H9 (cell line): Measurements from ENCODE around the gene RNGTT. TPM values are rescaled to one million over a fixed set of nuclear protein-coding genes. Genes with fewer than 3 reads are reported as not detected.
A peak's percentile ranks its signal among the peaks of the same experiment; 100 is the strongest.
"Not testable (repeated sequence)": the region's sequence is repeated elsewhere in the genome, so short reads cannot be mapped to it uniquely, and the experiment has no call there.

Experiments
- DNase-seq: peaks from one replicate; pipeline ENCODE4 v3.0.0-alpha.2; 2017
- H2AFZ ChIP-seq: one replicate; pipeline ENCODE4 v1.6.1; 2013; ENCODE audit warnings: mild to moderate bottlenecking, low read length, control low read depth, moderate library complexity
- H2AK5ac ChIP-seq: 2 replicates; pipeline ENCODE4 v1.6.1; 2013; ENCODE audit warnings: low read length, control low read depth, mixed read lengths; ENCODE audit not compliant: insufficient read length
- H2BK120ac ChIP-seq: one replicate; pipeline ENCODE4 v1.6.1; 2013; ENCODE audit warnings: low read depth, mild to moderate bottlenecking, low read length, control low read depth, inconsistent platforms; ENCODE audit not compliant: poor library complexity, severe bottlenecking
- H2BK12ac ChIP-seq: 2 replicates; pipeline ENCODE4 v1.6.1; 2013; ENCODE audit warnings: low read length, control low read depth, mixed read lengths, low read depth; ENCODE audit not compliant: insufficient read length
- H2BK15ac ChIP-seq: 2 replicates; pipeline ENCODE4 v1.6.1; 2013; ENCODE audit warnings: low read depth, low read length, control low read depth
- H2BK20ac ChIP-seq: one replicate; pipeline ENCODE4 v1.6.1; 2013; ENCODE audit warnings: low read depth, mild to moderate bottlenecking, low read length, control low read depth, inconsistent platforms; ENCODE audit not compliant: poor library complexity, severe bottlenecking
- H2BK5ac ChIP-seq: 2 replicates; pipeline ENCODE4 v1.6.1; 2013; ENCODE audit warnings: low read length, control low read depth, mixed read lengths; ENCODE audit not compliant: insufficient read length
- H3K14ac ChIP-seq: 2 replicates; pipeline ENCODE4 v1.6.1; 2013; ENCODE audit warnings: low read length, control low read depth; ENCODE audit not compliant: insufficient read depth
- H3K18ac ChIP-seq: 2 replicates; pipeline ENCODE4 v1.6.1; 2013; ENCODE audit warnings: low read depth, mild to moderate bottlenecking, mixed read lengths, low read length, control low read depth; ENCODE audit not compliant: insufficient read length
- H3K23ac ChIP-seq: 2 replicates; pipeline ENCODE4 v1.6.1; 2013; ENCODE audit warnings: low read length, control low read depth, mixed read lengths, low read depth; ENCODE audit not compliant: insufficient read length
- H3K23me2 ChIP-seq: 2 replicates; pipeline ENCODE4 v1.6.1; 2013; ENCODE audit warnings: low read depth, mild to moderate bottlenecking, mixed read lengths, low read length, control low read depth; ENCODE audit not compliant: insufficient read length, poor library complexity, severe bottlenecking
- H3K27ac ChIP-seq: 2 replicates; pipeline ENCODE4 v1.5.1; 2013; ENCODE audit warnings: low read length, control low read depth, mixed read lengths, low read depth; ENCODE audit not compliant: insufficient read length
- H3K27me3 ChIP-seq: 2 replicates; pipeline ENCODE4 v1.6.1; 2013; ENCODE audit warnings: low read length, control low read depth, inconsistent platforms; ENCODE audit not compliant: insufficient read depth
- H3K4ac ChIP-seq: 2 replicates; pipeline ENCODE4 v1.6.1; 2013; ENCODE audit warnings: low read depth, mild to moderate bottlenecking, control low read depth, inconsistent platforms, low read length, moderate library complexity
- H3K4me1 ChIP-seq: 2 replicates; pipeline ENCODE4 v1.6.1; 2013; ENCODE audit warnings: low read length, control low read depth, inconsistent platforms; ENCODE audit not compliant: insufficient read depth
- H3K4me2 ChIP-seq: 2 replicates; pipeline ENCODE4 v1.6.1; 2013; ENCODE audit warnings: low read length, control low read depth, mixed read lengths; ENCODE audit not compliant: insufficient read length, insufficient read depth
- H3K56ac ChIP-seq: 2 replicates; pipeline ENCODE4 v1.6.1; 2013; ENCODE audit warnings: low read depth, mild to moderate bottlenecking, mixed read lengths, low read length, control low read depth; ENCODE audit not compliant: insufficient read length
- H3K79me1 ChIP-seq: 2 replicates; pipeline ENCODE4 v1.6.1; 2013; ENCODE audit warnings: low read depth, mild to moderate bottlenecking, moderate library complexity, low read length, control low read depth, inconsistent platforms; ENCODE audit not compliant: insufficient read depth, poor library complexity, severe bottlenecking
- H3K79me2 ChIP-seq: 2 replicates; pipeline ENCODE4 v1.6.1; 2013; ENCODE audit warnings: low read length, control low read depth, inconsistent platforms; ENCODE audit not compliant: insufficient read depth
- H3K9ac ChIP-seq: 2 replicates; pipeline ENCODE4 v1.6.1; 2013; ENCODE audit warnings: low read length, control low read depth, mixed read lengths; ENCODE audit not compliant: insufficient read length; ENCODE audit errors: extremely low read depth
- H3K9me3 ChIP-seq: one replicate; pipeline ENCODE4 v1.6.1; 2013; ENCODE audit warnings: low read depth, low read length, inconsistent platforms; ENCODE audit not compliant: control insufficient read depth
- H3T11ph ChIP-seq: one replicate; pipeline ENCODE4 v1.6.1; 2013; ENCODE audit warnings: mild to moderate bottlenecking, low read length, control low read depth, inconsistent platforms
- H4K20me1 ChIP-seq: one replicate; pipeline ENCODE4 v1.6.1; 2013; ENCODE audit not compliant: control insufficient read depth, insufficient read length, insufficient read depth
- H4K5ac ChIP-seq: 2 replicates; pipeline ENCODE4 v1.6.1; 2013; ENCODE audit warnings: low read depth, mild to moderate bottlenecking, mixed read lengths, low read length, control low read depth; ENCODE audit not compliant: insufficient read length
- H4K8ac ChIP-seq: replicated peaks from 2 replicates; pipeline ENCODE4 v1.6.1; 2013; ENCODE audit warnings: low read length, control low read depth, mixed read lengths, low read depth; ENCODE audit not compliant: insufficient read length
- H4K91ac ChIP-seq: 2 replicates; pipeline ENCODE4 v1.6.1; 2013; ENCODE audit warnings: low read depth, mild to moderate bottlenecking, moderate library complexity, mixed read lengths, low read length, control low read depth; ENCODE audit not compliant: insufficient read length
- H3K27ac Mint-ChIP-seq, 3 experiments: 2 replicates in 2 of 3; 3 replicates in 1 of 3; pipeline ENCODE4 v1.8.0; 2020 to 2021; ENCODE audit warnings: mixed read lengths in 3 of 3, mild to moderate bottlenecking in 1 of 3, moderate library complexity in 1 of 3
- H3K27me3 Mint-ChIP-seq: 2 replicates; pipeline ENCODE4 v1.8.0; 2021; ENCODE audit warnings: low read depth, mild to moderate bottlenecking, moderate library complexity, mixed read lengths
- H3K36me3 Mint-ChIP-seq, 3 experiments: 2 replicates in 2 of 3; 3 replicates in 1 of 3; pipeline ENCODE4 v1.8.0; 2020 to 2021; ENCODE audit warnings: low read depth in 3 of 3, mixed read lengths in 3 of 3; ENCODE audit not compliant: insufficient read depth in 1 of 3
- H3K4me1 Mint-ChIP-seq, 2 experiments: 2 replicates each; pipeline ENCODE4 v1.8.0; 2020; ENCODE audit warnings: mixed read lengths in 2 of 2
- H3K4me3 Mint-ChIP-seq, 2 experiments: 2 replicates in 1 of 2; 3 replicates in 1 of 2; pipeline ENCODE4 v1.8.0; 2020 to 2021; ENCODE audit warnings: mild to moderate bottlenecking in 2 of 2, mixed read lengths in 2 of 2, moderate library complexity in 1 of 2
- H3K9me3 Mint-ChIP-seq, 2 experiments: 2 replicates in 1 of 2; 3 replicates in 1 of 2; pipeline ENCODE4 v1.8.0; 2020; ENCODE audit warnings: mild to moderate bottlenecking in 2 of 2, mixed read lengths in 2 of 2, moderate library complexity in 1 of 2
- CTCF ChIP-seq: fragments of 200-600 bp; sonication (generic); conservative IDR thresholded peaks from 3 replicates; pipeline ENCODE4 v1.8.0; 2021; ENCODE audit warnings: antibody characterized with exemption, mild to moderate bottlenecking
- WGBS: extraction: QIAGEN DNeasy Blood & Tissue Kit; methylation state at CpG from one replicate; pipeline ENCODE4 v1.1.7; 2013; ENCODE audit warnings: missing lambda C conversion rate, low lambda C conversion rate, mixed read lengths; ENCODE audit not compliant: insufficient read length; ENCODE audit errors: extremely low coverage; 5-methylcytosine and 5-hydroxymethylcytosine counted together
- total RNA-seq: library from RNA; stranded (reverse); gene quantifications from 2 replicates; pipeline ENCODE4 v1.2.1, GENCODE V29; 2021

The RNGTT gene
- total RNA-seq, 1 experiment from 2014 or later = 20.5 TPM

- Histone ChIP-seq H3K56ac (no peak overlapping the region), H3K4me2 (no peak overlapping the region), H2BK15ac (no peak overlapping the region), H2BK120ac (no peak overlapping the region), H4K20me1 (no peaks in the 10 kb centered on the region), H3K9ac (no peak overlapping the region), H3K79me1 (no peaks in the 10 kb centered on the region), H3T11ph (no peak overlapping the region), H3K23ac (no peak overlapping the region), H3K4me1 (no peaks in the 10 kb centered on the region), H2BK12ac (no peak overlapping the region), H3K9me3 (no peaks in the 10 kb centered on the region), H3K23me2 (no peaks in the 10 kb centered on the region), H3K79me2 (no peaks in the 10 kb centered on the region), H2AFZ (no peak overlapping the region), H2BK5ac (no peak overlapping the region), H4K8ac (no peak overlapping the region), H4K5ac (no peak overlapping the region), H3K27ac (no peak overlapping the region), H3K18ac (no peak overlapping the region), H2AK5ac (no peak overlapping the region), H3K14ac (no peak overlapping the region), H3K27me3 (no peaks in the 10 kb centered on the region), H4K91ac (no peak overlapping the region), H2BK20ac (no peak overlapping the region), H3K4ac (no peak overlapping the region)
- Mint-ChIP-seq H3K4me3 (no peak overlapping the region), H3K9me3 (no peaks in the 10 kb centered on the region), H3K27me3 (peaks cover 24% of the 10 kb centered on the region), H3K27ac (no peak overlapping the region), H3K4me1 (no peaks in the 10 kb centered on the region; a peak in 1 of 4 replicates), H3K36me3 (no peaks in the 10 kb centered on the region)
- TF ChIP-seq CTCF = peak; percentile 71
- WGBS = no CpG with 5 or more reads among the region's 4 CpGs
- peak; percentile 55 for DNase-seq
These were observed 20.1 kb upstream of the RNGTT start for GRCh38 chr6:88983532-88983931.

GRCh38 chr6:88983129-88983528, 19.7 kb upstream of the RNGTT start:
- not testable (repeated sequence) for H3T11ph ChIP-seq, H3K23me2 ChIP-seq, H2BK20ac ChIP-seq, H3K27ac Mint-ChIP-seq, H3K79me1 ChIP-seq, H3K14ac ChIP-seq, H3K4me3 Mint-ChIP-seq, H3K4me1 Mint-ChIP-seq, H3K9me3 Mint-ChIP-seq, H3K79me2 ChIP-seq, H4K8ac ChIP-seq, H3K4me1 ChIP-seq, H2BK12ac ChIP-seq, H4K5ac ChIP-seq, H3K4me2 ChIP-seq, H2BK5ac ChIP-seq, H4K20me1 ChIP-seq, H3K9ac ChIP-seq, H3K27me3 ChIP-seq, H2AFZ ChIP-seq, DNase-seq, H3K36me3 Mint-ChIP-seq, H2BK120ac ChIP-seq, H3K27ac ChIP-seq, H3K4ac ChIP-seq, H3K9me3 ChIP-seq, H2AK5ac ChIP-seq, H3K56ac ChIP-seq, H4K91ac ChIP-seq, H3K23ac ChIP-seq, H3K18ac ChIP-seq, H2BK15ac ChIP-seq
- WGBS = no CpG with 5 or more reads among the region's 2 CpGs
- H3K27me3 Mint-ChIP-seq = peaks cover 26% of the 10 kb centered on the region
